Fibroblast of lung (primary cell): ENCODE results near the gene PBX1. TPM values are rescaled to one million over a fixed set of nuclear protein-coding genes. Genes with fewer than 3 reads are reported as not detected.

ENCODE experiments used
- DNase-seq, 2 donors: peaks; one replicate each; pipeline versions ENCODE4 v3.0.0 to v3.0.0-alpha.2; 2010; ENCODE audit warnings: low read depth in 2 of 2
- H2AFZ ChIP-seq: 2 replicates; pipeline ENCODE4 v1.5.1; 2012; ENCODE audit warnings: low read length, control low read depth, inconsistent platforms
- H3K27ac ChIP-seq: 2 replicates; pipeline ENCODE4 v1.5.1; 2011; ENCODE audit warnings: low read length, control low read depth; ENCODE audit not compliant: insufficient read depth
- H3K27me3 ChIP-seq: 2 replicates; pipeline ENCODE4 v1.5.1; 2011; ENCODE audit warnings: mild to moderate bottlenecking, low read length; ENCODE audit not compliant: control insufficient read depth, insufficient read depth
- H3K36me3 ChIP-seq: 2 replicates; pipeline ENCODE4 v1.5.1; 2011; ENCODE audit warnings: low read length; ENCODE audit not compliant: control insufficient read depth, insufficient read depth
- H3K4me1 ChIP-seq: 2 replicates; pipeline ENCODE4 v1.5.1; 2011; ENCODE audit warnings: low read length; ENCODE audit not compliant: control insufficient read depth, insufficient read depth; ENCODE audit errors: extremely low read depth
- H3K4me2 ChIP-seq: 2 replicates; pipeline ENCODE4 v1.5.1; 2011; ENCODE audit warnings: low read length, control low read depth; ENCODE audit not compliant: insufficient read depth; ENCODE audit errors: extremely low read depth
- H3K4me3 ChIP-seq, 4 experiments: fragments of 200-600 bp in 1 of 4; sonication (generic) in 1 of 4; replicated peaks in 1 of 4; 2 replicates each; pipeline ENCODE4 v1.5.1; 2011 to 2016; ENCODE audit warnings: low read length in 4 of 4, low read depth in 3 of 4, mild to moderate bottlenecking in 3 of 4, control low read depth in 2 of 4, inconsistent platforms in 1 of 4, mixed read lengths in 1 of 4; ENCODE audit not compliant: insufficient read depth in 1 of 4; ENCODE audit errors: control extremely low read depth in 1 of 4
- H3K79me2 ChIP-seq: 2 replicates; pipeline ENCODE4 v1.5.1; 2012; ENCODE audit warnings: mild to moderate bottlenecking, low read length, inconsistent platforms; ENCODE audit not compliant: control insufficient read depth, insufficient read depth
- H3K9ac ChIP-seq: 2 replicates; pipeline ENCODE4 v1.5.1; 2011; ENCODE audit warnings: mild to moderate bottlenecking, low read length, control low read depth; ENCODE audit not compliant: insufficient read depth
- H3K9me3 ChIP-seq: 2 replicates; pipeline ENCODE4 v1.5.1; 2012; ENCODE audit warnings: low read depth, low read length; ENCODE audit not compliant: control insufficient read depth, insufficient read depth
- H4K20me1 ChIP-seq: 2 replicates; pipeline ENCODE4 v1.5.1; 2011; ENCODE audit warnings: low read length; ENCODE audit not compliant: control insufficient read depth, insufficient read depth; ENCODE audit errors: extremely low read depth
- CTCF ChIP-seq, 2 donors: IDR thresholded peaks in 1 of 2; conservative IDR thresholded peaks in 1 of 2; 1 replicate in 1 of 2; 2 replicates in 1 of 2; pipeline ENCODE4 v1.5.1; 2011 to 2012; ENCODE audit warnings: low read length in 2 of 2, control low read depth in 1 of 2, inconsistent platforms in 1 of 2, low read depth in 1 of 2, mild to moderate bottlenecking in 1 of 2
- EZH2 ChIP-seq: IDR thresholded peaks from 2 replicates; pipeline ENCODE4 v1.5.1; 2012; ENCODE audit warnings: low read length, control low read depth, mild to moderate bottlenecking; ENCODE audit errors: missing control alignments
- polyA plus RNA-seq, 2 donors: library from polyadenylated mRNA; depleted of rRNA in 1 of 2; stranded (reverse) in 1 of 2; unstranded in 1 of 2; fragments of >200 nt; gene quantifications; 2 replicates each; pipeline ENCODE4 v1.2.1, GENCODE V29; 2011 to 2012; ENCODE audit warnings: missing spikeins in 1 of 2
- total RNA-seq: library from RNA; depleted of rRNA; stranded (reverse); fragments of >200 nt; gene quantifications from 2 replicates; pipeline ENCODE4 v1.2.1, GENCODE V29; 2014

PBX1 gene
- total and polyA plus RNA-seq, 2 donors (not counting 1 experiment from before 2014, with no cell fraction given) = 43.1 to 46.7 TPM

- DNase-seq = no peak
- Histone ChIP-seq H3K36me3 (no peaks in the 10 kb centered on the region), H3K27ac (no peak overlapping the region), H2AFZ (no peak overlapping the region), H3K27me3 (no peaks in the 10 kb centered on the region), H3K4me1 (no peaks in the 10 kb centered on the region), H3K9ac (no peak overlapping the region), H3K4me2 (no peak overlapping the region), H3K9me3 (no peaks in the 10 kb centered on the region), H3K4me3 (no peak overlapping the region), H4K20me1 (no peaks in the 10 kb centered on the region), H3K79me2 (no peaks in the 10 kb centered on the region)
- TF ChIP-seq EZH2 = no peak
- TF ChIP-seq CTCF (conservative IDR thresholded peaks at IDR 0.05 in 1 of 2, IDR thresholded peaks at IDR 0.05 in 1 of 2; ENCODE audit: low read depth in 1 of 2, low read length in 2 of 2) = no peak
Observed at GRCh38 chr1:164880199-164880598, 321.2 kb downstream of the PBX1 start.

DNA sequence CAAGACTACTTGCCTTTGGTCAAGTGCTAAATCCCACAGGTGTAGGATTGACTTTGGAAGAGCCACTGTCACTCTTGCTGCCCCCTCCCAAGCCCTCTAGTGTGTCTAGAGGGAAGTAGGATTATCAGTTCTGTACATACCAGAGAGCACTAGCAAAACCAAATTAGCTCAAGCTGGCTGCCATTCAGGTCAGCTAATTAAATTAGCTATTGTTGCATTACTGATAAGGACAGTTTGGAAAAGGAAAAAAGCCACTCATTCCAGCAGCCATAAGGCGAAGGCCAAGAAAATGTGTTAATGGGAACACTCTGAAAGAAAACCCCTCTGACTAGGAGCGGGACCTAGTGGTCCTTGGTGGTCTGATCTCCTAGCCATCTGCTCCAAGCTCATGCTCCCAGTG, 321.7 kb downstream of the PBX1 start:
- TF ChIP-seq EZH2 (no peak), CTCF (conservative IDR thresholded peaks at IDR 0.05 in 1 of 2, IDR thresholded peaks at IDR 0.05 in 1 of 2; ENCODE audit: low read depth in 1 of 2, low read length in 2 of 2) (no peak)
- Histone ChIP-seq H3K4me1 (no peaks in the 10 kb centered on the region), H3K79me2 (no peaks in the 10 kb centered on the region), H3K27ac (no peak overlapping the region), H3K4me3 (no peak overlapping the region), H3K9me3 (no peaks in the 10 kb centered on the region), H3K4me2 (no peak overlapping the region), H3K27me3 (no peaks in the 10 kb centered on the region), H4K20me1 (no peaks in the 10 kb centered on the region), H3K9ac (no peak overlapping the region), H3K36me3 (no peaks in the 10 kb centered on the region), H2AFZ (no peak overlapping the region)
- DNase-seq = no peak

- no peak for DNase-seq
- Histone ChIP-seq H3K4me1 (no peaks in the 10 kb centered on the region), H3K79me2 (no peaks in the 10 kb centered on the region), H2AFZ (no peak overlapping the region), H3K27me3 (no peaks in the 10 kb centered on the region), H3K9ac (no peak overlapping the region), H3K36me3 (no peaks in the 10 kb centered on the region), H3K4me3 (no peak overlapping the region), H3K9me3 (no peaks in the 10 kb centered on the region), H4K20me1 (no peaks in the 10 kb centered on the region), H3K4me2 (no peak overlapping the region), H3K27ac (no peak overlapping the region)
- no peak for TF ChIP-seq EZH2
- TF ChIP-seq CTCF (conservative IDR thresholded peaks at IDR 0.05 in 1 of 2, IDR thresholded peaks at IDR 0.05 in 1 of 2; ENCODE audit: low read depth in 1 of 2, low read length in 2 of 2) = no peak
Observed at GRCh38 chr1:164885311-164885710, 326.3 kb downstream of the PBX1 start.
